Testis (tissue), 3 donors: ENCODE results near the gene DDX56. TPM values are rescaled to one million over a fixed set of nuclear protein-coding genes. Genes with fewer than 3 reads are reported as not detected.
"Not testable (repeated sequence)": the region's sequence is repeated elsewhere in the genome, so short reads cannot be mapped to it uniquely, and the experiment has no call there.

ENCODE experiments used
- DNase-seq: peaks from one replicate; pipeline ENCODE4 v3.0.0-alpha.2; 2019
- H3K27ac ChIP-seq, 2 donors: fragments of 200-600 bp; sonication (generic); one replicate each; pipeline ENCODE4 v1.5.1; 2019
- H3K27me3 ChIP-seq: fragments of 200-600 bp; sonication (generic); one replicate; pipeline ENCODE4 v1.5.1; 2019
- H3K36me3 ChIP-seq: fragments of 200-600 bp; sonication (generic); one replicate; pipeline ENCODE4 v1.5.1; 2017; ENCODE audit warnings: low read depth; ENCODE audit errors: missing control alignments
- H3K4me1 ChIP-seq: fragments of 200-600 bp; sonication (generic); one replicate; pipeline ENCODE4 v1.5.1; 2019
- H3K4me3 ChIP-seq, 2 donors: fragments of 200-600 bp; sonication (generic); one replicate each; pipeline ENCODE4 v1.5.1; 2017 to 2019
- H3K9me3 ChIP-seq: fragments of 200-600 bp; sonication (generic); one replicate; pipeline ENCODE4 v1.5.1; 2017
- CTCF ChIP-seq, 3 experiments: fragments of 450-650 bp in 2 of 3; fragments of 200-600 bp in 1 of 3; sonication (generic) in 1 of 3; IDR thresholded peaks; one replicate each; pipeline ENCODE4 v1.5.1; 2016 to 2019; ENCODE audit warnings: antibody characterized with exemption in 3 of 3, mild to moderate bottlenecking in 2 of 3, moderate library complexity in 1 of 3
- POLR2A ChIP-seq: fragments of 450-650 bp; IDR thresholded peaks from one replicate; pipeline ENCODE4 v1.6.1; 2017; ENCODE audit warnings: antibody characterized with exemption, mild to moderate bottlenecking, moderate library complexity
- WGBS, 2 donors: methylation state at CpG; one replicate each; pipeline ENCODE4 v1.1.5; 2018; 5-methylcytosine and 5-hydroxymethylcytosine counted together
- intact Hi-C: fragments of 100-400 bp; cut with DNase I; formaldehyde crosslinking; loops from one replicate; pipeline ENCODE4 v1.15.1; 2023; ENCODE audit warnings: low total_unique reads
- polyA plus RNA-seq: library from polyadenylated mRNA; stranded (reverse); fragments of 350-450 nt; fragmentation: Illumina TruSeq; extraction: RNeasy Lipid Tissue Mini Kit (QIAGEN cat#74804); gene quantifications from one replicate; pipeline ENCODE4 v1.2.3, GENCODE V29; 2014; ENCODE audit warnings: low read depth, low replicate concordance; ENCODE audit not compliant: insufficient read depth
- total RNA-seq, 2 donors: library from RNA; depleted of rRNA; stranded (reverse); fragments of >200 nt; gene quantifications; one replicate each; pipeline ENCODE4 v1.2.3, GENCODE V29; 2016

The DDX56 gene
- total and polyA plus RNA-seq, 3 donors from 2014 or later, result 58.8 to 72.8 (median 68.8) TPM

- Histone ChIP-seq H3K9me3 (no peaks in the 10 kb centered on the region), H3K4me3 (no peak overlapping the region), H3K4me1 (no peaks in the 10 kb centered on the region), H3K27me3 (no peaks in the 10 kb centered on the region), H3K27ac (no peak overlapping the region), H3K36me3 (no peaks in the 10 kb centered on the region)
- WGBS, 2 donors, result 63 to 89% methylated on average over 3 to 4 of the region's 4 CpGs
- DNase-seq, result no peak
- TF ChIP-seq CTCF (IDR thresholded peaks at IDR 0.05) (no peak), POLR2A (no peak)
- intact Hi-C loops, result no loop called here
Observed at GRCh38 chr7:44559485-44559884, 14.2 kb downstream of the DDX56 start.

GRCh38 chr7:44557485-44557884 lies 16.2 kb downstream of the DDX56 start:
- H3K36me3 ChIP-seq, result no peaks in the 10 kb centered on the region
- H3K27me3 ChIP-seq, result no peaks in the 10 kb centered on the region
- H3K4me1 ChIP-seq, result no peaks in the 10 kb centered on the region
- intact Hi-C loops, result no loop called here
- TF ChIP-seq CTCF (IDR thresholded peaks at IDR 0.05), result no peak
- TF ChIP-seq POLR2A, result no peak
- DNase-seq, result no peak
- no peak overlapping the region for H3K4me3 ChIP-seq
- 86 to 92% methylated on average over 2 of the region's 2 CpGs for WGBS, 2 donors
- H3K9me3 ChIP-seq, result no peaks in the 10 kb centered on the region
- H3K27ac ChIP-seq, result no peak overlapping the region

GRCh38 chr7:44555350-44555749 lies 18.4 kb downstream of the DDX56 start:
- TF ChIP-seq CTCF (IDR thresholded peaks at IDR 0.05) (no peak), POLR2A (no peak)
- Histone ChIP-seq H3K36me3 (no peaks in the 10 kb centered on the region), H3K27me3 (no peaks in the 10 kb centered on the region), H3K9me3 (no peaks in the 10 kb centered on the region), H3K4me1 (no peaks in the 10 kb centered on the region), H3K27ac (no peak overlapping the region), H3K4me3 (no peak overlapping the region)
- intact Hi-C loops, result no loop called here
- WGBS, 2 donors, result 64 to 81% methylated on average over 2 of the region's 2 CpGs
- no peak for DNase-seq

- H3K9me3 ChIP-seq, H3K27ac ChIP-seq, DNase-seq, intact Hi-C loops, H3K27me3 ChIP-seq, H3K4me3 ChIP-seq, H3K4me1 ChIP-seq, H3K36me3 ChIP-seq: not testable (repeated sequence)
- 71 to 76% methylated on average over 3 of the region's 3 CpGs for WGBS, 2 donors
Observed at GRCh38 chr7:44552473-44553005, 21.2 kb downstream of the DDX56 start.

GRCh38 chr7:44549457-44549856 lies 24.3 kb downstream of the DDX56 start:
- H3K36me3 ChIP-seq, result no peaks in the 10 kb centered on the region
- H3K4me1 ChIP-seq, result no peaks in the 10 kb centered on the region
- no peaks in the 10 kb centered on the region for H3K9me3 ChIP-seq
- 75 to 76% methylated on average over 3 of the region's 3 CpGs for WGBS, 2 donors
- TF ChIP-seq CTCF (IDR thresholded peaks at IDR 0.05), result no peak
- TF ChIP-seq POLR2A, result no peak
- no peaks in the 10 kb centered on the region for H3K27me3 ChIP-seq
- H3K27ac ChIP-seq, result no peak overlapping the region
- H3K4me3 ChIP-seq, result no peak overlapping the region
- intact Hi-C loops, result no loop called here
- DNase-seq, result no peak
